OCI-LY3 (cell line): ENCODE results near the gene FAM228B.

Source experiments
- CTCF ChIP-seq: fragments of 200-600, 300-600 bp; sonication (generic); IDR thresholded peaks from 2 replicates; pipeline ENCODE4 v1.5.1; 2014; ENCODE audit warnings: antibody characterized with exemption, low read length, low read depth
- EZH2phosphoT487 ChIP-seq: fragments of 200-600 bp; shearing (Covaris generic); IDR thresholded peaks from 2 replicates; pipeline ENCODE4 v1.6.1; 2018; ENCODE audit warnings: antibody characterized with exemption, mixed run types, low read depth

GRCh38 chr2:24208490-24208889, 85.2 kb downstream of the FAM228B start:
- TF ChIP-seq CTCF = no peak
- no peak for TF ChIP-seq EZH2phosphoT487
